Measurements from ENCODE around the gene PUM1. TPM values are rescaled to one million over a fixed set of nuclear protein-coding genes. Genes with fewer than 3 reads are reported as not detected.

The PUM1 gene
- total RNA-seq, 1 experiment from 2014 or later, result 27.4 TPM

DNA sequence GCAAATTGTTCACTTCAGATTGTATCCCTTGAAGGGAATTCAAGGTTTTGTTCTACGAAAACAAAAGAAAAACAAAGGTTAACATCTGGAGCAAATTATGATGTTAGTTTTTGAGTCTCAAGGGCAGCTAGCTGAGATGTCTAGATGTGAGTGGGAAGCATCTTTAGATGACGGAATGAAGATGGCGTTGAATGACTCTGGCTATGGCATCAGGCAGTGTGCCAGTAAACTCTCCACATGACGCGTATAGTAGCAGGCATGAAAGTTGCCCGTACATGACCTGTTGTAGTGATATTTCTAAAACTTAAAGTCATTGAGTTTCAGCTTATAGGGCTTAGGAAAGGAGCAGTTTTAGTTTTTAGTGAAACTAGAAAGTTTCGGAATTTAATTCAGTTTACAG, 144.7 kb downstream of the PUM1 start:
- in situ Hi-C loops (cut with HindIII; ENCODE audit: low pct_unique_long_range_greater_than_20kb, low sequenced_read_pairs), result loop anchor here (25.0 kb wide), 1 partner anchor 109 kb away; no protein-coding TSS in a partner anchor
- DNase-seq (ENCODE audit: low read depth), result no peak

GRCh38 chr1:30919025-30919881, 146.3 kb downstream of the PUM1 start:
- in situ Hi-C loops (cut with HindIII; ENCODE audit: low pct_unique_long_range_greater_than_20kb, low sequenced_read_pairs), result loop anchor here (25.0 kb wide), 1 partner anchor 107 kb away; no protein-coding TSS in a partner anchor
- no peak for DNase-seq (ENCODE audit: low read depth)

DNA sequence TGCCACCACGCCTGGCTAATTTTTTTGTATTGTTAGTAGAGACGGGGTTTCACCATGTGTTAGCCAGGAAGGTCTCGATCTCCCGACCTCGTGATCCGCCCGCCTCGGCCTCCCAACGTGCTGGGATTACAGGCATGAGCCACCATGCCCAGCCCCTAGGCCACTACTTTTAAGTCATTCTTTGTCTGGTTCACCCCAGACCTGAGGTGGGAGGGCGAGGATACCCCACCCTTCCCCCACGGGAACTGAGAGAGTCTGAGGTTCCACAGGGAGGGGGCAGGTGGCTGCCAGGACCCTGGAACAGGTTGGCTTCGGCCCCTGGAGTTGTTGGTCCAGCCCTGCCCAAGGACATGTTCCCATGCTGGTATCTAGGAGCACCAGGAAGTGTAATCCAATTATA, 149.2 kb downstream of the PUM1 start:
- DNase-seq (ENCODE audit: low read depth), result no peak
- in situ Hi-C loops (cut with HindIII; ENCODE audit: low pct_unique_long_range_greater_than_20kb, low sequenced_read_pairs), result loop anchor here (25.0 kb wide), 1 partner anchor 104 kb away; no protein-coding TSS in a partner anchor

DNA sequence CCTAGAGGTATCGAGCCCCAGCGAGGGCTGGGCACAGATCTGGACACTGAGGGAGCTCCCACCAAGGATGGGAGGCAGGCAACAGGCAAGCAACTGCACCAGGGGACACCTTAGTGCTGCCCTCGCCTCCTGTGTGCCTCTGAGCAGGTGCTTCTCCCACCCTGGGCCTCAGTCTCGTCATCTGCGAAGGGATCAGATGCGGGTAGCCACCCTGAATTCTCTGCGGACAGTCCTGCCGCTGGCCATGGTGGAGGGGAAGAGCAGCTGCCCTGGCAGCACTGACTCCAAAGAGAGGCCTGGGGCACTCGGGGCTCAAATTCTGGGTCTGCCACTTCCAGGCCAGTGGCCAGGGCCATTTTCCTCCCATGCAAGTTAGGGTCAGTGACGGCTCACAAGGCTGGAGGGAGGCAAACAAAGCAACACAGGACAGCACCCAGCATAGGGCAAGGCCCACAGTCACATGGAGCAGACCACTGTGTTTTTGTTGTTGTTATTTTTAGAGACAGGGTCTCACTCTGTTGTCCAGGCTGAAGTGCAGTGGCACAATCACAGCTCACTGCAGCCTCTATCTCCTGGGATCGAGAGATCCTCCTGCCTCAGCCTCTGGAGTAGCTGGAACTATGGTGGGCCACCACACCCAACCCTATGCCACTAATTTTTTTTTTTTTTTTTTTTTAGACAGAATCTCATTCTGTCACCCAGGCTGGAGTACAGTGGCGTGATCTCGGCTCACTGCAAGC, 149.9 kb downstream of the PUM1 start:
- in situ Hi-C loops (cut with HindIII; ENCODE audit: low pct_unique_long_range_greater_than_20kb, low sequenced_read_pairs), result loop anchor here (25.0 kb wide), 1 partner anchor 103 kb away; no protein-coding TSS in a partner anchor
- no peak for DNase-seq (ENCODE audit: low read depth)

GRCh38 chr1:30914931-30915330, 150.6 kb downstream of the PUM1 start:
- no peak for DNase-seq (ENCODE audit: low read depth)
- in situ Hi-C loops (cut with HindIII; ENCODE audit: low pct_unique_long_range_greater_than_20kb, low sequenced_read_pairs), result loop anchor here (25.0 kb wide), 1 partner anchor 103 kb away; no protein-coding TSS in a partner anchor

DNA sequence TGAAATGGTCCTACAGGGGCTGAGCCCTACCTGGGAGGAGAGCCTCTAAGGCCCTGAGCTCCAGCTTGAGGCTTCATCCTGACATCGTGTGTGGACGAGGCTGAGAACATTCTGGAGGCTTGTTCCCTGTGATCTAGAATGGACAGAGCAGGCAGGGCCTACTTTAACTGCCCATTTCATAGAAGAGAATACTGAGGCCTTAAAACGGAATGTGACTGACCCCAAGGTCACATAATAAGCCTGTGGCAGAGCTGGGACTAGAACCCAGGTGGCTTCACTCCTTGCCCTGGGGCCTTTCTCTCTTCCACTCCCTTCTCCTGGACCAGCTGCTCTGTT, 151.0 kb downstream of the PUM1 start:
- DNase-seq (ENCODE audit: low read depth), result no peak
- in situ Hi-C loops (cut with HindIII; ENCODE audit: low pct_unique_long_range_greater_than_20kb, low sequenced_read_pairs), result loop anchor here (25.0 kb wide), 1 partner anchor 102 kb away; no protein-coding TSS in a partner anchor

DNA sequence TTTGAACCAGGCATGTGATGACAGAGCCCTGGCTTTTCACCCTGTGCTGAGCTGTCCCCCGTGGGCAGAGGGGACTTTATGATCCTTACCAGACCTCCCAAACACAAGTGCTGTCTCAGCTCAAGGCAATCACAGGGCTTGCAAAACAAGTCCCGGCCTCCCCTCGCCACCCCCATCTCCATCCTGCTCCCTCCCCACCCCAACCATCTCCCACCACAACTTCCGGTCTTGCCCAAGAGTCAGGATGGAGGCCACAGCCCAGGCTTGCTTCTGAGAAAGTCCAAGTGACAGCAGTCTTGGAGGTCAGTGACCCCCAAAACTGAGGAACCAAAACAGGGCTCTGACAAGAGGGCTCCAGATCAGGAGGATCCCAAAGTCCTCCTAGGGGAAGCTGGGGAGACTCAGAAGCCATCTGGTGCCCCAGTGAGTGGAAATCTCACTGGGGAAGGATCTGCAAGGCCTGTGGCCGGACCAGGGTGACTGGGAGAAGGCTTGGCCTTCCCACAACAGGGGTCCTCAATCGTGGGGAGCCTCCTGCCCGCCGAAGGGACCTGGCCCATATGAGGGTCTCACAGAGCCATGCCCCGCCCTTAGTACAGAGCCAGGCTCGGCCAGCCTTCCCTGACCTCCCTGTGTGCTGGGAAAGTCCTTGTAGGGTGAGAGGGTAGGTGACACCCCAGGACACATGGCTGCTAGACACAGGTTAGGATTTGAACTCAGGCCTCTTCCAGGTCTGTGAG, 152.4 kb downstream of the PUM1 start:
- DNase-seq (ENCODE audit: low read depth), result no peak
- in situ Hi-C loops (cut with HindIII; ENCODE audit: low pct_unique_long_range_greater_than_20kb, low sequenced_read_pairs), result loop anchor here (25.0 kb wide), 1 partner anchor 101 kb away; no protein-coding TSS in a partner anchor

DNA sequence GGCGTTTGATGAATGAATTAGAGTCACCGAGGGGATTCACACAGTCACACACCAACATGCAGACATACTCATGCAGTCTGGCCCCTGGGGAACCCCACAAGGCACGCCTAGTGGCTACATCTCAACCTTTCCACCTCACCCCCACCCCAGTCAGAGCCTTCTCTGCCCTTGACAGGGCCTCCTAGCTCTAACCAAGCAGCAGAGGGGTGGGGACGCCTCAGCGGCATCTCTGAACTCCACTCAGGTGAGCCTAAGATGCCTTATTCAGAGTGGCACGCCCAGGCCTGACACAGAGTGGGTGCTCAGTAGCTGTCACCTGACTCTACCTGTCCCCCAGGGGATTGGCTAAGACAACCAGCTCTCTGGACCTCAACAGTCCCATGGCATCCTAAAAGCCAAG, 153.3 kb downstream of the PUM1 start:
- DNase-seq (ENCODE audit: low read depth), result no peak
- in situ Hi-C loops (cut with HindIII; ENCODE audit: low pct_unique_long_range_greater_than_20kb, low sequenced_read_pairs), result loop anchor here (25.0 kb wide), 1 partner anchor 100 kb away; no protein-coding TSS in a partner anchor

- DNase-seq (ENCODE audit: low read depth), result peak; percentile 64
Observed at GRCh38 chr1:30911059-30911954, 154.2 kb downstream of the PUM1 start.

DNA sequence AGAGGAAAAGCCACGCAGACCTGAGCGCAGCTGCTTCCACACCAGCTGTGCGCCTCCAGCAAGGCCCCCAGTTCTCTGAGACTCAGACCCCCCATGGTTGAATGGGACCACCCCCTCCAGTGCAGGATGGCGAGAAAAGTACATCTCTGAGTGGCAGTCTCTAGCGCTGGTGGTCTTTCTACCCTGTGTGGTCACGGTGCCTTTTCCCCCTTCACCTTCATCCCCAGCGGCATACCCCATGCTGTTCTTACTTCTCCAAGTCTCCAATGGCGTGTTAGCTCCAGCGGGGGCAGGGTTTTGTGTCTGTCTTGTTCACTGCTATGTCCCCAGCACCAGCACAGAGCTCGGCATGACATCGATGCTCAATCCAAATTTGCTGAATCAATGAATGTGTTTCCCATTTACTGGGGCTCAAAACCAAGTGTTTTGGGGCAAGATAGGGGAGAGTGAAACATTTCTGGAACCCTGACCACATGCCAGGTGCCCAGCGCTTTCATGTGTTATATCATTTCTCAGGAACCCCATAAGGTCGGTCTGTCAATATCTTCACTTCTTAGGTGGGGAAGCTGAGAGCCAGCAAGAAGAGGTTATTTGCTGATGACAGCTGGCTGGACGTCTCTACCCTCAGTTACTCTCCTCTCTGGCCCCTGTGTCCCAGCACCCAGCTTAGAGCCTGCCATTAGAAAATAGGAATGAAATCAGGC, 156.0 kb downstream of the PUM1 start:
- in situ Hi-C loops (cut with HindIII; ENCODE audit: low pct_unique_long_range_greater_than_20kb, low sequenced_read_pairs), result loop anchor here (25.0 kb wide), 1 partner anchor 97 kb away; no protein-coding TSS in a partner anchor
- no peak for DNase-seq (ENCODE audit: low read depth)

More at GRCh38 chr1:30911059-30911954, 154.2 kb downstream of the PUM1 start:
- in situ Hi-C loops (cut with HindIII; ENCODE audit: low pct_unique_long_range_greater_than_20kb, low sequenced_read_pairs), result loop anchor here (25.0 kb wide), 1 partner anchor 99 kb away; no protein-coding TSS in a partner anchor

DNA sequence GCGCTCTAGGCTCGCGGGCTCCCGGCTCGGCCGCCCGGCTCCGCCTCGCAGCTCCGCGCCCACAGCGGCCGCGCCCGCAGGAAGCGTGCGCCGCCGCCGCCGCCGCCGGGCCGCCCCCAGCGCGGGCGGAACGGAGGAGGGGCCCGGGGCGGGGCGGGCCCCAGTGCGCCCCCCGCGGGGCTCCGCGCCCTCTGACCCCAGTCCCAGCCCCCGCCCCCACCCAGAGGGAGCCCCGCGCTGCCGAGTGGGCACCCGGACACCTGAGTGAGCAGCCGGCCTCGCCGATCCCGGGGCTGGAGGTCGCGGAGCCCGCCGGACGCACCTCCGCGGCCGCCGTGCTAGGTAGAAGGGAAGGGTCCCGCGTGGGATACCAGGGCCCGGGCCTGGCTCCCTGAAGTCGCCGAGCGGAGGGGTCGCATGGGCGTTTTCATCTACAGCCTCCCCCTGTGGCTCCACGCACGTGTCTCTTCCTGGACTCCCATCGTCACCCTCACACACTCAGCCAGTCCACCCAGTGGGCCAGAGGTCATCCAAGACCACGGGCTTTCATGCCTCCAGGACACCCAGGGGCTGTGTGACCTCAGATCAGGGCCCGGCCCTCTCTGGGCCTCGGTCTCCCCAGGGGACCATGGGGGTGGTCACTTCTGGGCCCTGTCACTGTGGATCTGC, 156.7 kb downstream of the PUM1 start, which contains the start of gene SDC3:
Gene SDC3 (minus strand): TSS at position 63 of the 669 bp plus-strand sequence. CDS start 172 bp downstream, outside the sequence.
- in situ Hi-C loops (cut with HindIII; ENCODE audit: low pct_unique_long_range_greater_than_20kb, low sequenced_read_pairs), result loop anchor here (25.0 kb wide), 1 partner anchor 97 kb away; no protein-coding TSS in a partner anchor
- no peak for DNase-seq (ENCODE audit: low read depth)

DNA sequence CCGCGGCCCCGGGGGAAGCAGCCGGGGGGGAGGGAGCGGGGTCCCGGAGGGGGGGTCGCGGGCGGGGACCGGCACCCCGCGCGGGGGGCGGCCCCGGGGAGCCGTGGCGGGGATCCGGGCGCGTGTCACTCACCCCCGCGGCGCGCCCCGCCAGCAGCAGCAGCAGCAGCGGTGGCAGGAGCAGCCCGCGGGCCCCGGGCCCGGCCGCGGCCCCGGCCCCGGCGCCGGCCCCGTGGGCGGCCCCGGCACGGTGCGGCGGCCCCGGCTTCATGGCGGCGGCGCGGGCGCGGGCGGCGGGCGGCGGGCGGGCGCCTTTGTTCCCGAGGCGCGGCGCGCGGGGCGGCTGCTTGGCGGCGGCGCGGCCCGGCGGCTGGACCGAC, 157.2 kb downstream of the PUM1 start:
- in situ Hi-C loops (cut with HindIII; ENCODE audit: low pct_unique_long_range_greater_than_20kb, low sequenced_read_pairs), result loop anchor here (25.0 kb wide), 1 partner anchor 96 kb away; no protein-coding TSS in a partner anchor
- no peak for DNase-seq (ENCODE audit: low read depth)

- in situ Hi-C loops (cut with HindIII; ENCODE audit: low pct_unique_long_range_greater_than_20kb, low sequenced_read_pairs), result loop anchor here (25.0 kb wide), 1 partner anchor 95 kb away; no protein-coding TSS in a partner anchor
Observed at GRCh38 chr1:30907481-30908315, 157.8 kb downstream of the PUM1 start.

GRCh38 chr1:30906631-30907441, 158.7 kb downstream of the PUM1 start:
- no peak for DNase-seq (ENCODE audit: low read depth)
- in situ Hi-C loops (cut with HindIII; ENCODE audit: low pct_unique_long_range_greater_than_20kb, low sequenced_read_pairs), result loop anchor here (25.0 kb wide), 1 partner anchor 95 kb away; no protein-coding TSS in a partner anchor

More at GRCh38 chr1:30907481-30908315, 157.8 kb downstream of the PUM1 start:
- DNase-seq (ENCODE audit: low read depth), result no peak
